GM12864 (cell line): ENCODE data around the gene SAMMSON.

Experiments
- DNase-seq: peaks from one replicate; pipeline ENCODE4 v3.0.0-alpha.2; 2011; ENCODE audit warnings: low read depth
- H3K4me3 ChIP-seq: 2 replicates; pipeline ENCODE4 v1.5.1; 2011; ENCODE audit warnings: mild to moderate bottlenecking, low read depth, low read length, control low read depth
- CTCF ChIP-seq: IDR thresholded peaks from 2 replicates; pipeline ENCODE4 v1.5.1; 2011; ENCODE audit warnings: low read depth, mild to moderate bottlenecking, moderate library complexity, low read length, control low read depth, inconsistent platforms; ENCODE audit errors: missing control alignments

The SAMMSON gene

DNA sequence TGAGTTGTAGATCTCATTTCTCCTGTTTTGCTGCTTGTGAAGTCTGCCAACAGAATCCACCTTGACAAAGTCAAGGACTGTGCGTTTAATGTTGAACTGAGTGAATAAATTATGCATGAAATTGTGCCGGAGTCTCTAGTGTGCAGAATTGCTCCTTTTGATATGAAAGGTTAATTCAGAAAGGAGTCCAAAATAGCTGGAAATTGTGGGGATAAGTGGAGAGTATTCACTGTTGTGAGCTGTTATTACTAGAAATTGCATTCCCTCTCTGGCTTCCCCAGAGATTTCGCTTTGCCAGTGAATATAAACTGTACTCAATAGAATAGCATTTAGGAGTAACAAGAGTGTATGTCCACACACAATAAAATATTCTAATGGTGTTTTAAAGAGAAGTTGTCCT, 43.1 kb downstream of the SAMMSON start:
- no peak for TF ChIP-seq CTCF
- no peak for DNase-seq

DNA sequence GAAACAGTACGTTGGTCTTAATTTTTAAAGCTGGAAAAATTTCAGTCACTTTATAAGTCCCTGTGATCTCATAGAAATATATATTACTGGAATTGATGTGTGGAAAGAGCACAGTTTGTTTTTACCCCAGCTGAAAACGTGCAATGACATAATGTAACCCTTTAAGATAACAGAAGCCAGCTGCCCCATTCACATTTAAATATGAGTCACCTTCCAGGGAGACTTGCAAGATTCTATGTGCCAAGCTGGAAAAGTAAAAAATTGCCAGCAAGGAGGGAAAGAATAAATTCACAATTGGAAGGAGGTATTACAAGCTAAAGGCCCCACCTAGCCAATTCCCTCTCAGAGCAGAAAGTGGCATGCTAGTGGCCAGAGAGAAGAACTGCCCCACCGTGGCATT, 50.2 kb downstream of the SAMMSON start:
- DNase-seq, result no peak
- no peak for TF ChIP-seq CTCF

More for the DNA sequence above, 43.1 kb downstream of the SAMMSON start:
- H3K4me3 ChIP-seq, result no peak overlapping the region

DNA sequence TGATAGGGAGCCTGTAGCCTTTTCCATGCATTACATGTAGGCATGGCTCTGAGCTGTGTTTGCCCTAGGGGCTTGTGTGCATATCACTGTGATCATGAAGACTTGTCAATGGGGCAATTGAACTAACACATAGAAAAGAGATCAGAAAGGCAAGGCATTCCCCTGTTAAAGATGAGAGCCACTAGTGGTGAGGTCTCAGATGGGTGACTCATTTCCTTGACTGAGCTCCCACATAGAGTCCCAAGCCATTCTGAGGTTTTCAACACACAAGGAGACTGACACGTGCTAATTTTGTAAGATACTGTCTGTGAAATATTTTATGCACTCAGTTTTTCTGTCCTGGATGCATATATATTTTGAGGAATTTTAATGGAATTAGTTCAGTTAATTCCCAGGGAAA, 53.8 kb downstream of the SAMMSON start:
- no peak overlapping the region for H3K4me3 ChIP-seq
- TF ChIP-seq CTCF, result no peak
- no peak for DNase-seq

More for the DNA sequence above, 50.2 kb downstream of the SAMMSON start:
- H3K4me3 ChIP-seq, result no peak overlapping the region

- no peak for DNase-seq
- H3K4me3 ChIP-seq, result no peak overlapping the region
- TF ChIP-seq CTCF, result no peak
These were observed 56.5 kb downstream of the SAMMSON start for GRCh38 chr3:70056081-70056480.

GRCh38 chr3:70057426-70057825, 57.9 kb downstream of the SAMMSON start:
- DNase-seq, result no peak
- no peak for TF ChIP-seq CTCF
- H3K4me3 ChIP-seq, result no peak overlapping the region

DNA sequence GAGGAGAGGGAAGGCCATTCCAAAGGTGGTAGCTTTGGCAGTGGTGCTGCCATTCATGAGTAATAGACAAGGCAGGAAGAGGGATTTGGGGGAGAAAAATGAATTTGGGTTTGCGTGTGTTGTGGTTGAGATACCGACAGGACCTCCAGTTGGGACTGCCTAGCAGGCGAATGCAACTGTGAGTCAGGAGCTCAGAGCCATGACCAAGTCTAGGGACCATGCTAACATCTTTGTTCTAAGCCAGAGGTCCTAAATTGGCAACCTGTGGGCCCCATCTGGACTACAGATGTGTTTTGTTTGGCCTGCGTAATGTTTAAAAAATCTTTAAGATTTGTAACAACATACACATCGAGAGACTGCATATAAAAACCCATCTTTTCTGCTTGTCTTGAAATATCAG, 61.6 kb downstream of the SAMMSON start:
- no peak overlapping the region for H3K4me3 ChIP-seq
- no peak for DNase-seq
- TF ChIP-seq CTCF, result no peak

DNA sequence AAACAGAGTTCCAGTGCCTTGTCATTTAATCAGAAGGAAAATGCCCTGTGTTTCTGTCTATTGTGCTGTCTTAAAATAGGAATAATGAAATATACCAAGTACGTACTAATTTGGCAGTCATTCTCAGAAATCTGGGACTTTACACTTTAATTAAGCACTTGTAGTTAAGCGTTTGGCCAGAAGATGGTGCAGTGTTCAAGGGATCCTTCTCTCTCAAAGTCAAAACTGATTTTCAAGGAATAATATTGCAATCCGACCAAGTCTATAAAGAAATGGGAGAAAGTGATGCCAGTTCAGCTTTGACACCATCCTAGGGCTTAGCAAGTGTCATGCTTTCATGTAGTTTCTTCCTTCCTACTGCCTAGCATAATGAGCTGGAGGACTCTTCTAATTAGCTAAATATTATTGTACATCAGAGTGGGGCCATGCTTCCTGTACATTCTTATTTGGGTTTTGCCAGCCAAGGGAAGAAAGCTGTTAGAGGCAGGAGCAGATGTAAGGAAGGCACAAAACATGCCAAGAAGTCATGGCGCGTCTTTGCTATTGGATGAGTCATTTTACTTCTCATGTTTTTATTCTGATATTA, 64.8 kb downstream of the SAMMSON start:
- no peak for DNase-seq
- no peak overlapping the region for H3K4me3 ChIP-seq
- TF ChIP-seq CTCF, result peak; percentile 68
